Adrenal gland (tissue), 5 donors: Measurements from ENCODE around the gene C1RL.

ENCODE experiments used
- CTCF ChIP-seq, 6 experiments: fragments of 450-650 bp in 4 of 6; fragments of 200-600 bp in 2 of 6; sonication (generic) in 1 of 6; IDR thresholded peaks; 1 replicate in 5 of 6; 2 replicates in 1 of 6; pipeline versions ENCODE4 v1.5.1 to v1.8.0; 2016 to 2021; ENCODE audit warnings: antibody characterized with exemption in 6 of 6, mild to moderate bottlenecking in 2 of 6, moderate library complexity in 1 of 6
- POLR2A ChIP-seq, 2 donors: fragments of 450-650 bp; IDR thresholded peaks; one replicate each; pipeline ENCODE4 v1.6.1; 2017; ENCODE audit warnings: antibody characterized with exemption in 2 of 2, mild to moderate bottlenecking in 2 of 2, moderate library complexity in 1 of 2
- donor health status: DM: no; HTN: no; CAD: no.

DNA sequence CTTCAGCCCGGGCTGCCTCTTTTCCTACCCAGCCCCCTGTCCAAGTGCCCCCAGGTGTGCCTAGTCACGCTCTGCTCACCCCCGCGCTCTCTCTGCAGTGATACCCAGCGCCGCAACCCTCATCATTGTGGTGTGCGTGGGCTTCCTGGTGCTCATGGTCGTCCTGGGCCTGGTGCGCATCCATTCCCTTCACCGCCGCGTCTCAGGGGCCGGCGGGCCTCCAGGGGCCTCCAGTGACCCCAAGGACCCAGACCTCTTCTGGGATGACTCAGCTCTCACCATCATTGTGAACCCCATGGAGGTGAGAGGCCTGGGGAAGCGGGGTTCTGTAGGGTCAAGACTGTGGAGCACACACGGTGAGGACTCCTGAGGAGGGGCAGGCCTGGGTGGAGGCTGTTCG lies 48.4 kb upstream of the C1RL start:
- no peak for TF ChIP-seq CTCF (IDR thresholded peaks at IDR 0.05)
- no peak for TF ChIP-seq POLR2A (IDR thresholded peaks at IDR 0.05)
